B cell (primary cell): ENCODE measurements around the gene DDX55.

Experiments
- CTCF ChIP-seq: fragments of 200-600 bp; IDR thresholded peaks from one replicate; pipeline ENCODE4 v1.8.0; 2022; ENCODE audit warnings: antibody characterized with exemption, mild to moderate bottlenecking
- EZH2 ChIP-seq: IDR thresholded peaks from 2 replicates; pipeline ENCODE4 v1.6.1; 2012; ENCODE audit warnings: borderline replicate concordance, low read depth, mild to moderate bottlenecking, moderate library complexity, low read length; ENCODE audit not compliant: insufficient read depth, poor library complexity, severe bottlenecking

GRCh38 chr12:123597100-123597499 lies 4.8 kb upstream of the DDX55 start:
- no peak for TF ChIP-seq CTCF
- no peak for TF ChIP-seq EZH2
